Non-pigmented ciliary epithelial cell (primary cell): Measurements from ENCODE around the gene AMDHD1.

Source experiments
- DNase-seq: peaks from one replicate; pipeline ENCODE4 v3.0.0-alpha.2; 2010; ENCODE audit warnings: low read depth

AMDHD1 gene

GRCh38 chr12:95996034-95996658, 53.0 kb downstream of the AMDHD1 start, which contains the start of gene HAL:
Gene HAL, minus strand, starts transcription at chr12:95996344. Its CDS starts 434 bp downstream, at chr12:95995910.
- no peak for DNase-seq

- no peak for DNase-seq
Observed at GRCh38 chr12:95997276-95997675, 54.1 kb downstream of the AMDHD1 start.

GRCh38 chr12:95997911-95998510, 54.9 kb downstream of the AMDHD1 start:
- DNase-seq, result no peak

GRCh38 chr12:95998611-95999286, 55.6 kb downstream of the AMDHD1 start:
- peak; percentile 14 for DNase-seq

GRCh38 chr12:95999484-95999883, 56.4 kb downstream of the AMDHD1 start:
- DNase-seq, result no peak

GRCh38 chr12:96000858-96001257, 57.7 kb downstream of the AMDHD1 start:
- DNase-seq, result no peak

- no peak for DNase-seq
Observed at GRCh38 chr12:96006727-96007126, 63.6 kb downstream of the AMDHD1 start.

GRCh38 chr12:96007729-96008128, 64.6 kb downstream of the AMDHD1 start:
- DNase-seq, result no peak

GRCh38 chr12:96014943-96015599, 71.9 kb downstream of the AMDHD1 start:
- no peak for DNase-seq

GRCh38 chr12:96015672-96016071, 72.5 kb downstream of the AMDHD1 start:
- DNase-seq, result no peak
